Measurements from ENCODE around the gene NEMP1.

The NEMP1 gene, protein sequence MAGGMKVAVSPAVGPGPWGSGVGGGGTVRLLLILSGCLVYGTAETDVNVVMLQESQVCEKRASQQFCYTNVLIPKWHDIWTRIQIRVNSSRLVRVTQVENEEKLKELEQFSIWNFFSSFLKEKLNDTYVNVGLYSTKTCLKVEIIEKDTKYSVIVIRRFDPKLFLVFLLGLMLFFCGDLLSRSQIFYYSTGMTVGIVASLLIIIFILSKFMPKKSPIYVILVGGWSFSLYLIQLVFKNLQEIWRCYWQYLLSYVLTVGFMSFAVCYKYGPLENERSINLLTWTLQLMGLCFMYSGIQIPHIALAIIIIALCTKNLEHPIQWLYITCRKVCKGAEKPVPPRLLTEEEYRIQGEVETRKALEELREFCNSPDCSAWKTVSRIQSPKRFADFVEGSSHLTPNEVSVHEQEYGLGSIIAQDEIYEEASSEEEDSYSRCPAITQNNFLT

GRCh38 chr12:57078519-57079404 lies at the start of gene NEMP1:
Gene NEMP1 (minus strand): TSS chr12:57078791. CDS start chr12:57078745, 46 bp downstream.
- peak within 1 kb of the TSS; percentile 75 for H2AFZ ChIP-seq (ENCODE audit: low read depth, low read length)
- no peaks in the 10 kb centered on the region for H3K27me3 ChIP-seq (ENCODE audit: insufficient read depth, low read length, poor library complexity)
- H3K4me1 ChIP-seq (ENCODE audit: insufficient read depth, low read length): peaks cover 32% of the 10 kb centered on the region
- H3K79me2 ChIP-seq (ENCODE audit: insufficient read depth, low read length): peaks cover 44% of the 10 kb centered on the region
- ATAC-seq (ENCODE audit: insufficient read depth, low read depth) (peak; percentile 95), DNase-seq (peak; percentile 99)
- H3K4me3 ChIP-seq (ENCODE audit: low read depth in 1 of 2, low read length in 2 of 2): peak within 1 kb of the TSS; percentile 86 to 92
- H3K9me3 ChIP-seq (ENCODE audit: insufficient read depth, low read length, severe bottlenecking): no peaks in the 10 kb centered on the region
- H3K4me2 ChIP-seq (ENCODE audit: insufficient read depth, low read length): peak within 1 kb of the TSS; percentile 65
- H3K36me3 ChIP-seq (ENCODE audit: insufficient read depth, low read length): peaks cover 17% of the 10 kb centered on the region
- peaks cover 21% of the 10 kb centered on the region; the same call in 1 of the 2 replicates for H4K20me1 ChIP-seq (ENCODE audit: insufficient read depth, low read length)
- TF ChIP-seq CTCF (IDR thresholded peaks at IDR 0.05; ENCODE audit: borderline replicate concordance, extremely low read depth, low read length, poor library complexity, severe bottlenecking): no peak
- no peak for TF ChIP-seq EZH2 (IDR thresholded peaks at IDR 0.05; ENCODE audit: borderline replicate concordance, low read depth, low read length, severe bottlenecking)
- H3K27ac ChIP-seq (ENCODE audit: low read length): peak within 1 kb of the TSS; percentile 97
- peak within 1 kb of the TSS; percentile 97 for H3K9ac ChIP-seq (ENCODE audit: low read depth, low read length)

- Histone ChIP-seq H3K4me2 (ENCODE audit: insufficient read depth, low read length) (peak within 1 kb of the TSS; percentile 99), H3K27me3 (ENCODE audit: insufficient read depth, low read length, poor library complexity) (peaks cover 39% of the 10 kb centered on the region), H3K27ac (ENCODE audit: low read length) (peak within 1 kb of the TSS; percentile 45; the same call in 1 of the 2 replicates), H3K9me3 (ENCODE audit: insufficient read depth, low read length, severe bottlenecking) (no peaks in the 10 kb centered on the region), H3K36me3 (ENCODE audit: insufficient read depth, low read length) (no peaks in the 10 kb centered on the region), H3K79me2 (ENCODE audit: insufficient read depth, low read length) (no peaks in the 10 kb centered on the region), H2AFZ (ENCODE audit: low read depth, low read length) (peak within 1 kb of the TSS; percentile 98), H3K9ac (ENCODE audit: low read depth, low read length) (peak within 1 kb of the TSS; percentile 68), H3K4me1 (ENCODE audit: insufficient read depth, low read length) (peaks cover 16% of the 10 kb centered on the region), H4K20me1 (ENCODE audit: insufficient read depth, low read length) (no peaks in the 10 kb centered on the region), H3K4me3 (ENCODE audit: low read depth in 1 of 2, low read length in 2 of 2) (peak within 1 kb of the TSS; percentile 72 to 90)
- TF ChIP-seq EZH2 (IDR thresholded peaks at IDR 0.05; ENCODE audit: borderline replicate concordance, low read depth, low read length, severe bottlenecking): peak; percentile 66
- peak; percentile 8 for TF ChIP-seq CTCF (IDR thresholded peaks at IDR 0.05; ENCODE audit: borderline replicate concordance, extremely low read depth, low read length, poor library complexity, severe bottlenecking)
- peak; percentile 81 for DNase-seq
- ATAC-seq (ENCODE audit: insufficient read depth, low read depth): peak; percentile 69
Measured at GRCh38 chr12:57127726-57128518, 49.3 kb upstream of the NEMP1 start, which contains the start of gene LRP1. Gene LRP1 (plus strand): TSS chr12:57128483. CDS start chr12:57128965, 482 bp downstream.

GRCh38 chr12:57127101-57127725 lies 48.6 kb upstream of the NEMP1 start:
- no peak overlapping the region for H3K27ac ChIP-seq (ENCODE audit: low read length)
- H4K20me1 ChIP-seq (ENCODE audit: insufficient read depth, low read length): no peaks in the 10 kb centered on the region
- peaks cover 36% of the 10 kb centered on the region for H3K27me3 ChIP-seq (ENCODE audit: insufficient read depth, low read length, poor library complexity)
- H3K9me3 ChIP-seq (ENCODE audit: insufficient read depth, low read length, severe bottlenecking): no peaks in the 10 kb centered on the region
- peak overlapping the region; percentile 68; the same call in 1 of the 2 replicates for H3K9ac ChIP-seq (ENCODE audit: low read depth, low read length)
- H3K4me2 ChIP-seq (ENCODE audit: insufficient read depth, low read length): peak overlapping the region; percentile 99
- H3K79me2 ChIP-seq (ENCODE audit: insufficient read depth, low read length): no peaks in the 10 kb centered on the region
- TF ChIP-seq EZH2 (IDR thresholded peaks at IDR 0.05; ENCODE audit: borderline replicate concordance, low read depth, low read length, severe bottlenecking): peak; percentile 61
- TF ChIP-seq CTCF (IDR thresholded peaks at IDR 0.05; ENCODE audit: borderline replicate concordance, extremely low read depth, low read length, poor library complexity, severe bottlenecking): peak; percentile 19
- peak overlapping the region; percentile 98 for H2AFZ ChIP-seq (ENCODE audit: low read depth, low read length)
- DNase-seq (no peak), ATAC-seq (ENCODE audit: insufficient read depth, low read depth) (no peak)
- H3K36me3 ChIP-seq (ENCODE audit: insufficient read depth, low read length): no peaks in the 10 kb centered on the region
- peaks cover 16% of the 10 kb centered on the region for H3K4me1 ChIP-seq (ENCODE audit: insufficient read depth, low read length)
- peak overlapping the region in 1 of 2 experiments; percentile 90; a peak in 2 of 4 replicates for H3K4me3 ChIP-seq (ENCODE audit: low read depth in 1 of 2, low read length in 2 of 2)

Measured in DND-41 (cell line).